Kidney (tissue), 14 donors: ENCODE measurements around the gene BTG4. TPM values are rescaled to one million over a fixed set of nuclear protein-coding genes. Genes with fewer than 3 reads are reported as not detected.

Experiments
- DNase-seq, 5 donors: peaks; one replicate each; pipeline ENCODE4 v3.0.0-alpha.2; 2013 to 2020
- FAIRE-seq: peaks from 2 replicates; lab custom pipeline; 2012; peaks lifted over from hg19 to GRCh38; lab: Jason Lieb, UNC
- H3K27ac ChIP-seq, 2 donors: one replicate each; pipeline ENCODE4 v1.7.0; 2013; ENCODE audit warnings: low read depth in 2 of 2, low read length in 2 of 2, inconsistent platforms in 1 of 2
- H3K27me3 ChIP-seq: one replicate; pipeline ENCODE4 v1.7.1; 2013; ENCODE audit warnings: low read length, inconsistent platforms; ENCODE audit not compliant: control insufficient read depth, insufficient read depth
- H3K36me3 ChIP-seq, 3 donors: one replicate each; pipeline versions ENCODE4 v1.7.0 to v1.7.1; 2013; ENCODE audit warnings: low read length in 3 of 3, control low read depth in 1 of 3, inconsistent platforms in 1 of 3; ENCODE audit not compliant: insufficient read depth in 3 of 3, control insufficient read depth in 2 of 3
- H3K4me1 ChIP-seq, 3 donors: one replicate each; pipeline versions ENCODE4 v1.7.0 to v1.7.1; 2013; ENCODE audit warnings: low read length in 3 of 3, inconsistent platforms in 1 of 3, low read depth in 1 of 3; ENCODE audit not compliant: control insufficient read depth in 2 of 3, insufficient read depth in 2 of 3
- H3K4me3 ChIP-seq, 3 donors: one replicate each; pipeline versions ENCODE4 v1.7.0 to v1.8.1; 2013; ENCODE audit warnings: low read length in 3 of 3, control low read depth in 1 of 3, inconsistent platforms in 1 of 3
- H3K9ac ChIP-seq, 3 donors: one replicate each; pipeline versions ENCODE4 v1.7.0 to v1.7.1; 2013; ENCODE audit warnings: low read length in 3 of 3, control low read depth in 1 of 3, inconsistent platforms in 1 of 3
- H3K9me3 ChIP-seq, 3 donors: one replicate each; pipeline versions ENCODE4 v1.7.0 to v1.7.1; 2013; ENCODE audit warnings: low read length in 3 of 3, control low read depth in 1 of 3, inconsistent platforms in 1 of 3; ENCODE audit not compliant: control insufficient read depth in 2 of 3, insufficient read depth in 1 of 3
- intact Hi-C: fragments of 100-400 bp; cut with DNase I; formaldehyde crosslinking; loops from one replicate; pipeline ENCODE4 v1.11.1; 2022
- polyA plus RNA-seq: library from polyadenylated mRNA; stranded (reverse); fragments of 350-450 nt; fragmentation: Illumina TruSeq; extraction: RNeasy Lipid Tissue Mini Kit (QIAGEN cat#74804); gene quantifications from one replicate; pipeline ENCODE4 v1.2.3, GENCODE V29; 2014; ENCODE audit warnings: low read depth, low replicate concordance; ENCODE audit not compliant: insufficient read depth
- total RNA-seq: library from RNA; stranded (reverse); fragmentation: NEBNext Ultra II Directional; extraction: Animal tissue kit (Norgen Biotek cat#: 25700); gene quantifications from one replicate; pipeline ENCODE4 v1.2.1, GENCODE V29; 2021
- TF ChIP-seq, protein P1 (sequence below): IDR thresholded peaks from 3 replicates; pipeline ENCODE4 v1.5.1; 2012; ENCODE audit warnings: mild to moderate bottlenecking, moderate library complexity, borderline replicate concordance; ENCODE audit not compliant: insufficient read depth; ENCODE audit errors: extremely low read depth
- donor health status: control.
- donor health status: control.
- donor health status: control.
- donor health status: control.
- donor health status: control.
- donor health status: DM: yes; HTN: yes; CAD: no.
- donor health status: Normal renal cell carcinoma (clear cell type).

BTG4 gene
- total and polyA plus RNA-seq, 2 donors from 2014 or later = not detected

- Histone ChIP-seq H3K4me3 (no peak overlapping the region), H3K9ac (no peak overlapping the region), H3K36me3 (no peaks in the 10 kb centered on the region), H3K27me3 (no peaks in the 10 kb centered on the region), H3K27ac (no peak overlapping the region), H3K4me1 (no peaks in the 10 kb centered on the region), H3K9me3 (no peaks in the 10 kb centered on the region)
- intact Hi-C loops = no loop called here
- DNase-seq (no peak), FAIRE-seq (no peak)
- TF ChIP-seq, protein P1, sequence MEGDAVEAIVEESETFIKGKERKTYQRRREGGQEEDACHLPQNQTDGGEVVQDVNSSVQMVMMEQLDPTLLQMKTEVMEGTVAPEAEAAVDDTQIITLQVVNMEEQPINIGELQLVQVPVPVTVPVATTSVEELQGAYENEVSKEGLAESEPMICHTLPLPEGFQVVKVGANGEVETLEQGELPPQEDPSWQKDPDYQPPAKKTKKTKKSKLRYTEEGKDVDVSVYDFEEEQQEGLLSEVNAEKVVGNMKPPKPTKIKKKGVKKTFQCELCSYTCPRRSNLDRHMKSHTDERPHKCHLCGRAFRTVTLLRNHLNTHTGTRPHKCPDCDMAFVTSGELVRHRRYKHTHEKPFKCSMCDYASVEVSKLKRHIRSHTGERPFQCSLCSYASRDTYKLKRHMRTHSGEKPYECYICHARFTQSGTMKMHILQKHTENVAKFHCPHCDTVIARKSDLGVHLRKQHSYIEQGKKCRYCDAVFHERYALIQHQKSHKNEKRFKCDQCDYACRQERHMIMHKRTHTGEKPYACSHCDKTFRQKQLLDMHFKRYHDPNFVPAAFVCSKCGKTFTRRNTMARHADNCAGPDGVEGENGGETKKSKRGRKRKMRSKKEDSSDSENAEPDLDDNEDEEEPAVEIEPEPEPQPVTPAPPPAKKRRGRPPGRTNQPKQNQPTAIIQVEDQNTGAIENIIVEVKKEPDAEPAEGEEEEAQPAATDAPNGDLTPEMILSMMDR = no peak
Measured at GRCh38 chr11:111530091-111530490, 17.9 kb upstream of the BTG4 start.

DNA sequence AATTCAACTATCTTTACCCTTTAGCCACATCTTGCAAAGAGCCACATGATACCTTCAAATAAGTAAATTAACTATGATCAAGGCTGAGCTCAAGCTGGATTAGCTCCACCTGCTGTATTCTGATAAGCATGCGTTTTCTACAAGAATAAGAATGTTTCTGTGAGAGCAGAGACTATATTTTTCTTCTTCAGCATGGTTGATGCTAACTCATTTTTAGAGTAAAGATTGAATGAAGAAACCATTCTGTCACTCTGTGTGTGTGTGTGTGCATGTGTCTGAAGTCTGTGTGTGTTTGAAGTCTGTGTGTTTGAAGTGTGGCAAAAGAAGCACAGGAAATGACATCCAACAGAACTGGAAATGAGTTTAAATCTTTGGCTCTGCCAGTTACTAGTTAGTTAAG is 16.4 kb upstream of the BTG4 start:
- Histone ChIP-seq H3K4me1 (no peaks in the 10 kb centered on the region), H3K9ac (no peak overlapping the region), H3K9me3 (no peaks in the 10 kb centered on the region), H3K27ac (no peak overlapping the region), H3K36me3 (no peaks in the 10 kb centered on the region), H3K27me3 (no peaks in the 10 kb centered on the region), H3K4me3 (no peak overlapping the region)
- intact Hi-C loops = no loop called here
- DNase-seq = no peak
- TF ChIP-seq, protein P1 = no peak
- FAIRE-seq = no peak

DNA sequence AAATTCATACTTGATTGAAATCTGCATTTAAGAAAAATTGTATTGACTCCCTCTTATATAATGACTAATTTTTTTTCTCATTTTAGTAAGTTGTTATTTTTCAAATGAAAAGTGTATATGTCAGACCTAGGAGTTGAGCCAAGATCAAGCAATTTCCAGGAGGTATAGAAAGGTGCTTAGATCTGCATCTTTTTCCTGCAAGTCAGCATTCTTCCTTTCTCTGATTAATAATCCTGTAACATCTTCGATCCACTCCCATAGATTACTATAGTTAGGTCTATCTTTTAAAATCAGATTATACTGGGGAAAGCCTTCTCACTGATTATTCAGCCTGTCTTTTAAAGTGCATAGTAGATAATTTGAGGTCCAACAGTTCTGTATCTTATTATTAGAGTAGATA is 15.1 kb upstream of the BTG4 start:
- TF ChIP-seq, protein P1 = no peak
- no peak for DNase-seq
- no peak overlapping the region for H3K9ac ChIP-seq
- H3K36me3 ChIP-seq = no peaks in the 10 kb centered on the region
- no peaks in the 10 kb centered on the region for H3K9me3 ChIP-seq
- no peaks in the 10 kb centered on the region for H3K27me3 ChIP-seq
- H3K4me1 ChIP-seq = no peaks in the 10 kb centered on the region
- intact Hi-C loops = no loop called here
- no peak for FAIRE-seq
- no peak overlapping the region for H3K27ac ChIP-seq
- no peak overlapping the region for H3K4me3 ChIP-seq

DNA sequence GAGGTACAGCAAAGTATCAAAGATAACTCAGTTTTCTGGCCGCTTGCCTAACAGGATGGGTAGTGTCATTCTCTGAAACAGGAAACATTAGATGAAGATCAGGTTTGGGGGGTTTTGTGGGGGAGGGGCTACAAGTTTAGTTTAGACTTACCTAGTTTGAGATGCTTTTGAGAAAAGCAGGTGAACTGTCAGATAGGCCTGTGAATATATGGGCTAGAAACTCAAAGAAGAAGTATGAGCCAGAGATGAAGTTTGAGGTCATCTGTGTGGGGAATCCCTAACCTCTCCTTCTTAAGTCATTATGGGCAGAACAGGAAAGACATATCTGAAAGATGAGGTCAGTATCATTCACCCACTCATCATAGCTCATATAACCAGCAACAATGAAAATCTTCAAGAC is 14.3 kb upstream of the BTG4 start:
- Histone ChIP-seq H3K9ac (no peak overlapping the region), H3K36me3 (no peaks in the 10 kb centered on the region), H3K4me3 (no peak overlapping the region), H3K4me1 (no peaks in the 10 kb centered on the region), H3K9me3 (no peaks in the 10 kb centered on the region), H3K27me3 (no peaks in the 10 kb centered on the region), H3K27ac (no peak overlapping the region)
- DNase-seq (no peak), FAIRE-seq (no peak)
- intact Hi-C loops = no loop called here
- TF ChIP-seq, protein P1 = no peak
